Upper lobe of left lung (tissue), 6 donors: Measurements from ENCODE around the gene TMEM116. TPM values are rescaled to one million over a fixed set of nuclear protein-coding genes. Genes with fewer than 3 reads are reported as not detected.

ENCODE experiments used
- ATAC-seq, 2 donors: fragments of 200-7000 bp; cut with Tn5 transposase; one replicate each; pipeline ENCODE4 v1.9.1; 2022; ENCODE audit warnings: mild to moderate bottlenecking in 2 of 2, moderate library complexity in 2 of 2; ENCODE audit not compliant: low FRiP score in 2 of 2
- DNase-seq, 2 donors: peaks; one replicate each; pipeline ENCODE4 v3.0.0-alpha.2; 2019 to 2020
- H3K27ac ChIP-seq, 4 donors: fragments of 200-600 bp; sonication (generic); one replicate each; pipeline ENCODE4 v1.5.1; 2016 to 2019
- H3K27me3 ChIP-seq, 4 donors: fragments of 200-600 bp; sonication (generic); one replicate each; pipeline ENCODE4 v1.5.1; 2017 to 2019
- H3K36me3 ChIP-seq, 4 donors: fragments of 200-600 bp; sonication (generic); one replicate each; pipeline ENCODE4 v1.5.1; 2016 to 2019
- H3K4me1 ChIP-seq, 4 donors: fragments of 200-600 bp; sonication (generic); one replicate each; pipeline ENCODE4 v1.5.1; 2018 to 2019
- H3K4me3 ChIP-seq, 4 donors: fragments of 200-600 bp; sonication (generic); one replicate each; pipeline ENCODE4 v1.5.1; 2017 to 2019; ENCODE audit warnings: mild to moderate bottlenecking in 2 of 4, moderate library complexity in 1 of 4
- H3K9me3 ChIP-seq, 4 donors: fragments of 200-600 bp; sonication (generic); one replicate each; pipeline ENCODE4 v1.5.1; 2018 to 2019
- EP300 ChIP-seq, 4 donors: sonication (generic); formaldehyde crosslinking; IDR thresholded peaks; one replicate each; pipeline ENCODE4 v1.5.1; 2017; ENCODE audit warnings: antibody characterized with exemption in 4 of 4, control low read depth in 2 of 4
- POLR2A ChIP-seq, 4 donors: fragments of 450-650 bp; IDR thresholded peaks; one replicate each; pipeline ENCODE4 v1.5.1; 2016 to 2017; ENCODE audit warnings: antibody characterized with exemption in 4 of 4, mild to moderate bottlenecking in 2 of 4
- POLR2AphosphoS5 ChIP-seq, 2 donors: sonication (generic); formaldehyde crosslinking; IDR thresholded peaks; one replicate each; pipeline ENCODE4 v1.5.1; 2017; ENCODE audit warnings: antibody characterized with exemption in 2 of 2
- WGBS, 2 donors: methylation state at CpG; one replicate each; pipeline ENCODE4 v1.1.5; 2017 to 2018; 5-methylcytosine and 5-hydroxymethylcytosine counted together
- total RNA-seq, 6 donors: library from RNA; depleted of rRNA in 4 of 6; stranded (reverse); fragments of >200 nt in 4 of 6; gene quantifications; one replicate each; pipeline versions ENCODE4 v1.1.0 to v1.2.1, GENCODE V29; 2016 to 2021
- TF ChIP-seq, protein P1 (sequence below), 6 experiments: fragments of 450-650 bp in 4 of 6; fragments of 200-600 bp in 2 of 6; sonication (generic) in 2 of 6; IDR thresholded peaks; one replicate each; pipeline ENCODE4 v1.5.1; 2016 to 2019; ENCODE audit warnings: antibody characterized with exemption in 6 of 6
- donor health status: DM: no; HTN: no; CAD: no; lungs with moderate emphysema.
- donor health status: DM: no; HTN: yes; CAD: no; lungs with severe emphysema.

Gene TMEM116
- total RNA-seq, 6 donors from 2014 or later = 14.8 to 41.9 (median 21.2) TPM

DNA sequence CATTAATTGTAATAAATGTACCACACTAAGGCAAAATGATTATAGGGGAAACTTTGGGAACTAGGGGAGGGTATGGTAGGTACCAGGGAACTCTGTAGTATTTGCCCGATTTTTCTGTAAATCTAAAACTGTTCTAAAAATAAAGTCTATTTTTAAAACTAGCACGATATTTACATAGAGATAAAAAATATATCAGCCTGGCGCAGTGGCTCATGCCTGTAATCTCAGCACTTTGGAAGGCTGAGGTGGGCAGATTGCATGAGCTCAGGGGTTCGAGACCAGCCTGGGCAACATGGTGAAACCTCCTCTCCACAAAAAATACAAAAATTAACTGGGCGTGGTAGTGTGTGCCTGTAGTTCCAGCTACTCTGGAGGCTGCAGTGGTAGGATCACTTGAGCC lies 32.4 kb downstream of the TMEM116 start:
- TF ChIP-seq, protein P1, sequence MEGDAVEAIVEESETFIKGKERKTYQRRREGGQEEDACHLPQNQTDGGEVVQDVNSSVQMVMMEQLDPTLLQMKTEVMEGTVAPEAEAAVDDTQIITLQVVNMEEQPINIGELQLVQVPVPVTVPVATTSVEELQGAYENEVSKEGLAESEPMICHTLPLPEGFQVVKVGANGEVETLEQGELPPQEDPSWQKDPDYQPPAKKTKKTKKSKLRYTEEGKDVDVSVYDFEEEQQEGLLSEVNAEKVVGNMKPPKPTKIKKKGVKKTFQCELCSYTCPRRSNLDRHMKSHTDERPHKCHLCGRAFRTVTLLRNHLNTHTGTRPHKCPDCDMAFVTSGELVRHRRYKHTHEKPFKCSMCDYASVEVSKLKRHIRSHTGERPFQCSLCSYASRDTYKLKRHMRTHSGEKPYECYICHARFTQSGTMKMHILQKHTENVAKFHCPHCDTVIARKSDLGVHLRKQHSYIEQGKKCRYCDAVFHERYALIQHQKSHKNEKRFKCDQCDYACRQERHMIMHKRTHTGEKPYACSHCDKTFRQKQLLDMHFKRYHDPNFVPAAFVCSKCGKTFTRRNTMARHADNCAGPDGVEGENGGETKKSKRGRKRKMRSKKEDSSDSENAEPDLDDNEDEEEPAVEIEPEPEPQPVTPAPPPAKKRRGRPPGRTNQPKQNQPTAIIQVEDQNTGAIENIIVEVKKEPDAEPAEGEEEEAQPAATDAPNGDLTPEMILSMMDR (IDR thresholded peaks at IDR 0.05) = no peak
- no peak for TF ChIP-seq POLR2A (IDR thresholded peaks at IDR 0.05)
- no peak for TF ChIP-seq POLR2AphosphoS5 (IDR thresholded peaks at IDR 0.05)
- TF ChIP-seq EP300 (IDR thresholded peaks at IDR 0.05) = no peak
- peaks cover 0 to 7% (median 0%) of the 10 kb centered on the region in 4 donors for H3K4me1 ChIP-seq
- no peak overlapping the region for H3K27ac ChIP-seq
- H3K4me3 ChIP-seq = no peak overlapping the region
- DNase-seq (no peak), ATAC-seq (no peak)
- no peaks in the 10 kb centered on the region for H3K27me3 ChIP-seq
- 85 to 95% methylated on average over 5 of the region's 5 CpGs for WGBS, 2 donors
- H3K9me3 ChIP-seq = no peaks in the 10 kb centered on the region
- no peaks in the 10 kb centered on the region for H3K36me3 ChIP-seq

DNA sequence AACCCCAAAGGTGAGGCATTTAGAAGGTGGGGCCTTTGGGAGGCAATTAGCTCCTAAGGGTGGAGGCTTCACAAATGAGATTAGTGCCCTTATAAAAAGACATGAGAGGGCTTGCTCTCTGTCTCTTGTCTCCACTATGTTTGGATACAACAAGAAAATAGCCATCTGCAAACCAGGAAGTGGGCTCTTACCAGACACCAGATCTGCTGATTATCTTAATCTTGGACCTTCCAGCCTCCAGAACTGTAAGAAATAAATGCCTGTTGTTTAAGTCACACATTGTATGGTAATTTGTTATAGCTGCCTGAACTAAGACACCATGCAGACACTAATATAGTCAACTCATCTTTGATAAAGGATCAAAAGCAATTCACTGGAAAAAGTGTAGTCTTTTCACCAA lies 34.4 kb downstream of the TMEM116 start:
- TF ChIP-seq POLR2AphosphoS5 (IDR thresholded peaks at IDR 0.05) (no peak), EP300 (IDR thresholded peaks at IDR 0.05) (no peak), POLR2A (IDR thresholded peaks at IDR 0.05) (no peak)
- TF ChIP-seq, protein P1 (IDR thresholded peaks at IDR 0.05) = no peak
- Histone ChIP-seq H3K36me3 (no peaks in the 10 kb centered on the region), H3K9me3 (no peaks in the 10 kb centered on the region), H3K4me1 (peaks cover 0 to 7% (median 0%) of the 10 kb centered on the region in 4 donors), H3K27ac (no peak overlapping the region), H3K27me3 (no peaks in the 10 kb centered on the region), H3K4me3 (no peak overlapping the region)
- DNase-seq = no peak
- ATAC-seq = no peak

DNA sequence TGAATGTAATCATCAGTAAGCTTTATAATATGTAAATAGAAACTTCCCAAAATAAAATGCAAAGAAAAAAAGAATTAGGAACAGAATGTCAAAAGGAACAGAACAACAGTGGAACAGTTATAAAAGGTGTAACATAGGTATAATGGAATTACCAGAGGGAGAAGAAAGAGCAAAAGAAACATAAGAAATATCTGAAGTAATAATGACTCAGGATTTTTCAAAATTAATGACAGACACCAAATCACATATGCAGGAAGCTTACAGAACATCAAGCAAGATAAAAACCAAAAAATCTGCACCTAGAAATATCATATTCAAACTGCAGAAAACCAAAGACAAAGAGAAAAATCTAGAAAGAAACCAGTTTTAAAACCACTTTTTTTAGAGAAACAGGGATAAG lies 36.1 kb downstream of the TMEM116 start:
- H3K27ac ChIP-seq = no peak overlapping the region
- H3K4me1 ChIP-seq = peaks cover 0 to 7% (median 0%) of the 10 kb centered on the region in 4 donors
- no peak for TF ChIP-seq POLR2AphosphoS5 (IDR thresholded peaks at IDR 0.05)
- no peak for TF ChIP-seq POLR2A (IDR thresholded peaks at IDR 0.05)
- no peak for TF ChIP-seq EP300 (IDR thresholded peaks at IDR 0.05)
- TF ChIP-seq, protein P1 (IDR thresholded peaks at IDR 0.05) = no peak
- H3K4me3 ChIP-seq = no peak overlapping the region
- ATAC-seq (no peak), DNase-seq (no peak)
- H3K36me3 ChIP-seq = no peaks in the 10 kb centered on the region
- H3K9me3 ChIP-seq = no peaks in the 10 kb centered on the region
- no peaks in the 10 kb centered on the region for H3K27me3 ChIP-seq

DNA sequence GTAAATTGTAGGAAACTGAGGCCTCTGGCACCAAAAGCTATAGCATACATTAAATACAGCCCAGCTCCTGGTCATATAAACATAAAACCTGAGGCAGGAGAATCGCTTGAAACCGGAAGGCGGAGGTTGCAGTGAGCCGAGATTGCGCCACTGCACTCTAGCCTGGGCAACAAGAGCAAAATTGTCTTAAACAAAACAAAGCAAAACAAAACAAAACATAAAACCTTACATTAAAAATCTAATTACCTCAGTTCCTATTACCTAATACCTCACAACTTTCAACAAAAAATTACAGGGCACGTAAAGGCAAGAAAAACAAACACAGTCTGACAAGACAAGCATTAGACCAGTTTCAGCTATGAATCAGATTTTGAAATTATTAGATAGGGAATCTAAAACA lies 36.7 kb downstream of the TMEM116 start:
- DNase-seq (no peak), ATAC-seq (no peak)
- peaks cover 0 to 7% (median 0%) of the 10 kb centered on the region in 4 donors for H3K4me1 ChIP-seq
- WGBS, 2 donors = 91% methylated on average over 6 of the region's 6 CpGs
- no peak for TF ChIP-seq POLR2AphosphoS5 (IDR thresholded peaks at IDR 0.05)
- TF ChIP-seq, protein P1 (IDR thresholded peaks at IDR 0.05) = no peak
- TF ChIP-seq POLR2A (IDR thresholded peaks at IDR 0.05) = no peak
- no peak for TF ChIP-seq EP300 (IDR thresholded peaks at IDR 0.05)
- no peaks in the 10 kb centered on the region for H3K27me3 ChIP-seq
- H3K36me3 ChIP-seq = no peaks in the 10 kb centered on the region
- no peak overlapping the region for H3K27ac ChIP-seq
- H3K4me3 ChIP-seq = no peak overlapping the region
- peaks cover 0 to 1% (median under 1%) of the 10 kb centered on the region in 4 donors for H3K9me3 ChIP-seq

DNA sequence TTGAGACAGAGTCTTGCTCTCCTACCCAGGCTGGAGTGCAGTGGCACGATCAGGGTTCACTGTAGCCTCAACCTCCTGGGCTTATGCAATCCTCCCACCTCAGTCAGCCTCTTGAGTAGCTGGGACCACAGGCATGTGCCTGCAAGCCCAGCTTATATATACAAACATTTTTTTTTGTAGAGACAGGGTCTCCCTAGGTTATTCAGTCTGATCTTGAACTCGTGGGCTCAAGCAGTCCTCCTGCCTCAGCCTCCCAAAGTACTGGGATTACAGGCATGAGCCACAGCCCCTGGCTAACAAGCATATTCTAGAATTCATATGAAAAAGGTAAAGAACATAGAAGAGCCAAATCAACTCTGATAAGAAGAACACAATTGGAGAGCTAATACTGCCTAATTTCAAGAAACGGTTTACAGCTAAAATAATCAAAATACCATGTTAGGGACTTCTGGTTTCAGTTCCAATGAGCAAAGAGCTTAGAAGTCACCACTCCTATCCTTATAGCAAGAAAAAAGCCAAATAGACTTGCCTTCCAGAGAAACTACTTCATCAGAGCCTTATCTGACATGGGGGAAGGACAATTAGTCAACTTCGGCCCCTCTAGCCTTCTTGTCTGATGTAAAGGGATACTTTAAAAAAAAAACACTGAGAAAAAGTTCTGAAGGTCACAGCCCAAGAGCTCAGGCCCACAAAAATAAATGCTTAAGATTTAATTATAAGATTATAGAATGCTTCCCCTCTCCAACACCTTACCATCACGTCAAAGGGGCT lies 37.6 kb downstream of the TMEM116 start:
- H3K4me3 ChIP-seq = no peak overlapping the region
- no peaks in the 10 kb centered on the region for H3K36me3 ChIP-seq
- ATAC-seq (no peak), DNase-seq (peak in 1 of 2 donors; percentile 75)
- peaks cover 0 to 7% (median 0%) of the 10 kb centered on the region in 4 donors for H3K4me1 ChIP-seq
- H3K27me3 ChIP-seq = no peaks in the 10 kb centered on the region
- WGBS, 2 donors = 69% methylated on average over 5 of the region's 5 CpGs
- H3K27ac ChIP-seq = peak overlapping the region in 1 of 4 donors; percentile 53
- TF ChIP-seq, protein P1 (IDR thresholded peaks at IDR 0.05) = no peak
- TF ChIP-seq POLR2AphosphoS5 (IDR thresholded peaks at IDR 0.05) = no peak
- TF ChIP-seq POLR2A (IDR thresholded peaks at IDR 0.05) = no peak
- no peak for TF ChIP-seq EP300 (IDR thresholded peaks at IDR 0.05)
- peaks cover 2 to 11% (median 8%) of the 10 kb centered on the region in 4 donors for H3K9me3 ChIP-seq
